Measurements from ENCODE around the gene APOOL.
"Not testable (repeated sequence)": the region's sequence is repeated elsewhere in the genome, so short reads cannot be mapped to it uniquely, and the experiment has no call there.

The APOOL gene

GRCh38 chrX:85024044-85024443 lies 20.4 kb downstream of the APOOL start:
- Histone ChIP-seq H3K4me3 (ENCODE audit: low read depth in 1 of 2, low read length in 2 of 2) (no peak overlapping the region), H3K36me3 (ENCODE audit: insufficient read depth, low read length) (no peaks in the 10 kb centered on the region), H3K27ac (ENCODE audit: low read depth, low read length) (no peak overlapping the region), H3K9me3 (ENCODE audit: low read length) (no peaks in the 10 kb centered on the region), H3K4me1 (ENCODE audit: insufficient read depth, low read length) (no peaks in the 10 kb centered on the region), H3K9ac (ENCODE audit: low read length) (no peak overlapping the region), H3K27me3 (ENCODE audit: control insufficient read depth in 1 of 2, insufficient read depth in 2 of 2, low read length in 2 of 2) (peaks cover 5% of the 10 kb centered on the region in 2 donors)

DNA sequence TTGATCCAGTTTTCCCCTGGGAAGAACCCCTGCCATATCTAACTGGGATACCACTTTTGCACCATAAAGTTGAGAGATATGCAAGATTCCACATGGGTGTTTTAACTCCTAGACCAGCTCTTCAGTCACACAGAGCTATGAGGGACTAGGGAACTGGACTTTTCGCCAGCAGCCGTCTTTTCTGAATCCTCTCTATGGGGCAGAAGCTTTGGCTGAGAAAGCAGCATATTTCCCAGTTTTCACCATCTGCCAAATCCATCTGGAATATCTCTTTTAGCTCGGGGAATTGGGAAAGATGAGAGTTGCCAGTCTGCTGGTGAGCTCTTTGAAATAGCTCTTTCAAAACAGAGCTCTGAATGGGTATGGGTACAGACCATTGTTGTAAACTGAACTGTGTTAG lies 20.9 kb downstream of the APOOL start:
- Histone ChIP-seq H3K27me3 (ENCODE audit: control insufficient read depth in 1 of 2, insufficient read depth in 2 of 2, low read length in 2 of 2) (peaks cover 5% of the 10 kb centered on the region in 2 donors), H3K36me3 (ENCODE audit: insufficient read depth, low read length) (no peaks in the 10 kb centered on the region), H3K9ac (ENCODE audit: low read length) (no peak overlapping the region), H3K9me3 (ENCODE audit: low read length) (no peaks in the 10 kb centered on the region), H3K27ac (ENCODE audit: low read depth, low read length) (no peak overlapping the region), H3K4me3 (ENCODE audit: low read depth in 1 of 2, low read length in 2 of 2) (no peak overlapping the region), H3K4me1 (ENCODE audit: insufficient read depth, low read length) (no peaks in the 10 kb centered on the region)

DNA sequence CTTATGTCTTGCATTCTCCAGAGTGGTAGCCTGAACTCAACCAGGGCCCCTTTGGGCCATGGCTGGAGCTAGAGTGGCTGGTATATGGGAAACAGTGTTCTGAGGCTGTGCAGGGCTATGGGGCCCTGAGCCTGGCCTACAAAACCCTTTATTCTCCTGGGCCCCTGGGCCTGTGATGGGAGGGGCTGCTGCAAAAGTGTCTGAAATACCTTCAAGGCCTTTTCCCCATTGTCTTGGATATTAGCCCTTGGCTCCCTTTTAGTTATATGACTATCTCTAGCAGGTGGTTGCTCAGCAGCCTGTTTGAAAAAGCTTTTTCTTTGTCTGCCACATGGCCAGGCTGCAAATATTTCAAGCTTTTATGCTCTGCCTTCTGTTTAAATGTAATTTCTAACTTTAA lies 22.5 kb downstream of the APOOL start:
- peaks cover 0 to 5% of the 10 kb centered on the region in 2 donors for H3K27me3 ChIP-seq (ENCODE audit: control insufficient read depth in 1 of 2, insufficient read depth in 2 of 2, low read length in 2 of 2)
- H3K36me3 ChIP-seq (ENCODE audit: insufficient read depth, low read length): no peaks in the 10 kb centered on the region
- no peak overlapping the region for H3K4me3 ChIP-seq (ENCODE audit: low read depth in 1 of 2, low read length in 2 of 2)
- no peak overlapping the region for H3K9ac ChIP-seq (ENCODE audit: low read length)
- no peaks in the 10 kb centered on the region for H3K4me1 ChIP-seq (ENCODE audit: insufficient read depth, low read length)
- no peak overlapping the region for H3K27ac ChIP-seq (ENCODE audit: low read depth, low read length)
- H3K9me3 ChIP-seq (ENCODE audit: low read length): no peaks in the 10 kb centered on the region

- H3K9ac ChIP-seq (ENCODE audit: low read length): no peak overlapping the region
- no peaks in the 10 kb centered on the region for H3K27me3 ChIP-seq (ENCODE audit: control insufficient read depth in 1 of 2, insufficient read depth in 2 of 2, low read length in 2 of 2)
- H3K4me3 ChIP-seq (ENCODE audit: low read depth in 1 of 2, low read length in 2 of 2): no peak overlapping the region
- no peaks in the 10 kb centered on the region for H3K9me3 ChIP-seq (ENCODE audit: low read length)
- H3K36me3 ChIP-seq (ENCODE audit: insufficient read depth, low read length): no peaks in the 10 kb centered on the region
- H3K4me1 ChIP-seq (ENCODE audit: insufficient read depth, low read length): no peaks in the 10 kb centered on the region
- H3K27ac ChIP-seq (ENCODE audit: low read depth, low read length): no peak overlapping the region
These were observed 25.4 kb downstream of the APOOL start for GRCh38 chrX:85029043-85029442.

GRCh38 chrX:85031505-85031904 lies 27.8 kb downstream of the APOOL start:
- no peaks in the 10 kb centered on the region for H3K9me3 ChIP-seq (ENCODE audit: low read length)
- H3K27ac ChIP-seq (ENCODE audit: low read depth, low read length): no peak overlapping the region
- H3K36me3 ChIP-seq (ENCODE audit: insufficient read depth, low read length): no peaks in the 10 kb centered on the region
- no peaks in the 10 kb centered on the region for H3K4me1 ChIP-seq (ENCODE audit: insufficient read depth, low read length)
- H3K27me3 ChIP-seq (ENCODE audit: control insufficient read depth in 1 of 2, insufficient read depth in 2 of 2, low read length in 2 of 2): no peaks in the 10 kb centered on the region
- H3K9ac ChIP-seq (ENCODE audit: low read length): no peak overlapping the region
- H3K4me3 ChIP-seq (ENCODE audit: low read depth in 1 of 2, low read length in 2 of 2): no peak overlapping the region

DNA sequence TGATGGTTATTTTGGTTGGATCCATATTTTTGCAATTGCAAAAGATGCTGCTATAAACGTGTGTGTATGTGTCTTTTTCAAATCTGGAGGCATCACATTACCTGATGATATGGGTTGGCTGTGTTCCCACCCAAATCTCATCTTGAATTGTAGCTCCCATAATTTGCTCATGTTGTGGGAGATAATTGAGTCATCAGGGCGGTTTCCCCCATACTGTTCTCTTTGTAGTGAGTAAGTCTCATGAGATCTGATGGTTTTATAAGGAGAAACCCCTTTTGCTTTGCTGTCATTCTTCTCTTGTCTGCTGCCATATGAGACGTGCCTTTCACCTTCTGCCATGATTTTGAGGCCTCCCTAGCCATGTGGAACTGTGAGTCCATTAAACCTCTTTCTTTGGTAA lies 33.4 kb downstream of the APOOL start:
- H3K27ac ChIP-seq (ENCODE audit: low read depth, low read length): no peak overlapping the region
- no peaks in the 10 kb centered on the region for H3K27me3 ChIP-seq (ENCODE audit: control insufficient read depth in 1 of 2, insufficient read depth in 2 of 2, low read length in 2 of 2)
- no peak overlapping the region for H3K4me3 ChIP-seq (ENCODE audit: low read depth in 1 of 2, low read length in 2 of 2)
- no peaks in the 10 kb centered on the region for H3K9me3 ChIP-seq (ENCODE audit: low read length)
- H3K4me1 ChIP-seq (ENCODE audit: insufficient read depth, low read length): no peaks in the 10 kb centered on the region
- no peaks in the 10 kb centered on the region for H3K36me3 ChIP-seq (ENCODE audit: insufficient read depth, low read length)
- H3K9ac ChIP-seq (ENCODE audit: low read length): no peak overlapping the region

DNA sequence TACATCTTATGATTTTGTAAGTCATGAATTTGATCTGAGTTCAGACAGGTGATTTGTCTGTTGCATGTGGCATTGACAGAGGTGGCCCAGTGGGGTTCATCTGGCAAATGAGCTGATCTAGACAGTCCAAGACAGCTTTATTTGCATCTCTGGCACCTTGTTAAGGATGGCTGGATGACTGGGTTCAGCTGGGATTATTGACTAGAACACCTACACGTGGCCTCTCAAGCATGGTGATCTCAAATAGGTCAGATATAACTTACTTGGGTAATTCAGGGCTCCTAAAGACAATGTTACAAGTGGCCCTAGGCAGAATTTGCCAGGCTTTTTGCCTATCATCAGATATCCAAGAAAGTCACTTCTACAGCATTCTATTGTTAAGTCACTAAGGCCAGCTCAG lies 48.0 kb downstream of the APOOL start:
- H3K36me3 ChIP-seq (ENCODE audit: insufficient read depth, low read length): no peaks in the 10 kb centered on the region
- no peaks in the 10 kb centered on the region for H3K9me3 ChIP-seq (ENCODE audit: low read length)
- no peaks in the 10 kb centered on the region for H3K4me1 ChIP-seq (ENCODE audit: insufficient read depth, low read length)
- H3K27ac ChIP-seq (ENCODE audit: low read depth, low read length): no peak overlapping the region
- no peaks in the 10 kb centered on the region for H3K27me3 ChIP-seq (ENCODE audit: control insufficient read depth in 1 of 2, insufficient read depth in 2 of 2, low read length in 2 of 2)
- no peak overlapping the region for H3K9ac ChIP-seq (ENCODE audit: low read length)
- H3K4me3 ChIP-seq (ENCODE audit: low read depth in 1 of 2, low read length in 2 of 2): no peak overlapping the region

DNA sequence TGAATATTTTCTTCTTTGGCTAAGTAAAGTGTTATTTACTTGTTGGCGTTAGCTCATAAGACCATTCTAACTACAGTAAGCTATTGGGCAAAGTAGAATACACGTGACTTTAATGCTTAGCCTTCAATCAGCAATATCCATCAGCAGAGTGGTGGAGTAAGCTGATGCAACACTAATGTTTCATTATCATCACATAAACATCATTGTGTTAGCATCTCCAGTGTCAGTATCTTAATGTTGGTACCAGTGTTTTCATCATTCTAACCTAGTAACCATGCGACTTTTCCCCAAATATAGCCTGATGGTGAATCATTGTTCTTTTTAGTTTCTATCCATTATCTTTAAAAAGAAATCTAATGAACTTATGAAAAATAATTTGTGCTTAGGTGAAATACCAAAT lies 48.5 kb downstream of the APOOL start:
- no peak overlapping the region for H3K4me3 ChIP-seq (ENCODE audit: low read depth in 1 of 2, low read length in 2 of 2)
- H3K4me1 ChIP-seq (ENCODE audit: insufficient read depth, low read length): no peaks in the 10 kb centered on the region
- no peaks in the 10 kb centered on the region for H3K27me3 ChIP-seq (ENCODE audit: control insufficient read depth in 1 of 2, insufficient read depth in 2 of 2, low read length in 2 of 2)
- H3K9ac ChIP-seq (ENCODE audit: low read length): no peak overlapping the region
- no peak overlapping the region for H3K27ac ChIP-seq (ENCODE audit: low read depth, low read length)
- no peaks in the 10 kb centered on the region for H3K36me3 ChIP-seq (ENCODE audit: insufficient read depth, low read length)
- no peaks in the 10 kb centered on the region for H3K9me3 ChIP-seq (ENCODE audit: low read length)

- Histone ChIP-seq H3K9me3 (ENCODE audit: low read length) (no peaks in the 10 kb centered on the region), H3K27me3 (ENCODE audit: control insufficient read depth in 1 of 2, insufficient read depth in 2 of 2, low read length in 2 of 2) (no peaks in the 10 kb centered on the region), H3K4me1 (ENCODE audit: insufficient read depth, low read length) (no peaks in the 10 kb centered on the region), H3K36me3 (ENCODE audit: insufficient read depth, low read length) (no peaks in the 10 kb centered on the region), H3K4me3 (ENCODE audit: low read depth in 1 of 2, low read length in 2 of 2) (no peak overlapping the region), H3K9ac (ENCODE audit: low read length) (no peak overlapping the region), H3K27ac (ENCODE audit: low read depth, low read length) (no peak overlapping the region)
These were observed 49.1 kb downstream of the APOOL start for GRCh38 chrX:85052636-85053343.

DNA sequence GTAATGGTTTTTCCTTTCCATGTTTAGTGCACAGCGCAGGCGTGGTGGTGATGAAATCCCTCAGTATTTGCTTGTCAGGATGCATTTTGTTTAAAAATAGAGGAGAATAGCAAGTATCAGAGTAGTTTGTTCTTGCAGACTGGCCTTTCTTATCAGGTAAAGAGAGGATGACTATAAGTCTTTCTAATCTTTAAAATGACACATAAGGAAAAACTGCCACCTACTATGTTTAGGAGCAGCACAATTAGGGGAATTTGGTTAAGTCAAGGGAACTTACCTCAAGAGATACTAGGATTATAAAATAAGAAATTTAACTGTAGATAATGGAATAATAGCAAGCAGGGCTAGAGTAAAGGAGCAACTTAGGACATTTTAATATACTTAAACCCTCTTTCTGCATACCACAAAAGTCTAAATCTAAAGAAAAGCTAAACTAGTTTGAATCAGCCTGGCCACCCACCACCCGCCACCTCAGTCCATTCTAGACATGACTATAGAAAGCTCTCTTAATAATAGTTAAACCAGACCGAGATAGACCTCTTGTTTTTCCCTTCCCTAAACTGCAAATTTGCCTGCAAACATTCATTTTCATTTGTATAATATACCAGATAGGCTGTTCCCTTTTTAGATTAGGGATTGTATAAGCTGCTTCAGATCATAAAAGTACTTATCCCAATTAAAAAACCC lies 62.0 kb downstream of the APOOL start:
- no peaks in the 10 kb centered on the region for H3K4me1 ChIP-seq (ENCODE audit: insufficient read depth, low read length)
- H3K9me3 ChIP-seq (ENCODE audit: low read length): no peaks in the 10 kb centered on the region
- H3K27ac ChIP-seq (ENCODE audit: low read depth, low read length): no peak overlapping the region
- no peaks in the 10 kb centered on the region for H3K36me3 ChIP-seq (ENCODE audit: insufficient read depth, low read length)
- H3K9ac ChIP-seq (ENCODE audit: low read length): no peak overlapping the region
- H3K27me3 ChIP-seq (ENCODE audit: control insufficient read depth in 1 of 2, insufficient read depth in 2 of 2, low read length in 2 of 2): no peaks in the 10 kb centered on the region
- H3K4me3 ChIP-seq (ENCODE audit: low read depth in 1 of 2, low read length in 2 of 2): no peak overlapping the region

GRCh38 chrX:85077247-85077646 lies 73.6 kb downstream of the APOOL start:
- H3K27me3 ChIP-seq (ENCODE audit: control insufficient read depth in 1 of 2, insufficient read depth in 2 of 2, low read length in 2 of 2); H3K27ac ChIP-seq (ENCODE audit: low read depth, low read length); H3K4me3 ChIP-seq (ENCODE audit: low read depth in 1 of 2, low read length in 2 of 2); H3K9me3 ChIP-seq (ENCODE audit: low read length); H3K4me1 ChIP-seq (ENCODE audit: insufficient read depth, low read length); H3K36me3 ChIP-seq (ENCODE audit: insufficient read depth, low read length); H3K9ac ChIP-seq (ENCODE audit: low read length): not testable (repeated sequence)
